PC-9 (cell line): ENCODE data around the gene UBASH3A. TPM values are rescaled to one million over a fixed set of nuclear protein-coding genes. Genes with fewer than 3 reads are reported as not detected.

Source experiments
- BruUV-seq: library from RNA; stranded (reverse); fragments of 400-500 nt; replicated peaks from 2 replicates; lab custom pipeline; 2021; lab: Mats Ljungman, UMichigan
- CTCF ChIA-PET: fragments of 300-600 bp; sonication (Branson Sonifier 250); formaldehyde crosslinking; loops from one replicate; lab custom pipeline; 2022; ENCODE audit warnings: antibody characterized with exemption; lab: Charles Lee
- POLR2A ChIA-PET: fragments of 300-600 bp; sonication (Branson Sonifier 250); formaldehyde crosslinking; loops from one replicate; lab custom pipeline; 2022; ENCODE audit warnings: antibody characterized with exemption; ENCODE audit not compliant: unreplicated experiment; lab: Charles Lee
- DNase-seq, 2 experiments: peaks; one replicate each; pipeline versions ENCODE4 v3.0.0 to v3.0.0-alpha.2; 2015 to 2022; ENCODE audit warnings: mixed read lengths in 1 of 2
- H2AFZ ChIP-seq: fragments of 200-600 bp; sonication (generic); 2 replicates; pipeline ENCODE4 v1.8.1; 2017; ENCODE audit warnings: antibody characterized with exemption
- H3F3A ChIP-seq: fragments of 200-600 bp; sonication (generic); 2 replicates; pipeline ENCODE4 v1.8.1; 2017; ENCODE audit warnings: antibody characterized with exemption, mild to moderate bottlenecking, low read depth; ENCODE audit not compliant: insufficient read depth
- H3K27ac ChIP-seq: fragments of 200-600 bp; sonication (generic); 2 replicates; pipeline ENCODE4 v1.6.1; 2016; ENCODE audit warnings: mixed run types
- H3K27me3 ChIP-seq: fragments of 200-600 bp; sonication (generic); 2 replicates; pipeline ENCODE4 v1.6.1; 2016; ENCODE audit warnings: low read depth, mixed run types; ENCODE audit not compliant: insufficient read depth
- H3K36me3 ChIP-seq: fragments of 200-600 bp; sonication (generic); 2 replicates; pipeline ENCODE4 v1.6.1; 2016; ENCODE audit warnings: low read depth, mixed run types
- H3K4me1 ChIP-seq: fragments of 200-600 bp; sonication (generic); replicated peaks from 2 replicates; pipeline ENCODE4 v1.6.1; 2016; ENCODE audit warnings: mixed run types; ENCODE audit not compliant: insufficient read depth
- H3K4me2 ChIP-seq: fragments of 200-600 bp; sonication (generic); 2 replicates; pipeline ENCODE4 v1.6.1; 2017; ENCODE audit warnings: mixed run types
- H3K4me3 ChIP-seq: fragments of 200-600 bp; sonication (generic); 2 replicates; pipeline ENCODE4 v1.6.1; 2016; ENCODE audit warnings: mixed run types
- H3K79me2 ChIP-seq: fragments of 200-600 bp; sonication (generic); 2 replicates; pipeline ENCODE4 v1.6.1; 2017; ENCODE audit warnings: low read depth, mixed run types
- H3K9me2 ChIP-seq: fragments of 200-600 bp; sonication (generic); 2 replicates; pipeline ENCODE4 v1.8.1; 2017; ENCODE audit warnings: mild to moderate bottlenecking; ENCODE audit not compliant: insufficient read depth
- H3K9me3 ChIP-seq: fragments of 200-600 bp; sonication (generic); 2 replicates; pipeline ENCODE4 v1.8.1; 2016; ENCODE audit warnings: low read depth; ENCODE audit not compliant: insufficient read depth
- H4K20me1 ChIP-seq: fragments of 200-600 bp; sonication (generic); 2 replicates; pipeline ENCODE4 v1.8.1; 2017; ENCODE audit not compliant: insufficient read depth
- EZH2 ChIP-seq: fragments of 200-600 bp; sonication (generic); IDR thresholded peaks from 2 replicates; pipeline ENCODE4 v1.8.0; 2017; ENCODE audit warnings: antibody characterized with exemption, low read depth
- intact Hi-C: fragments of 100-400 bp; cut with micrococcal nuclease; formaldehyde crosslinking; loops from one replicate; pipeline ENCODE4 v1.10.0; 2022; ENCODE audit not compliant: unreplicated experiment
- total RNA-seq: library from RNA; stranded (reverse); gene quantifications from 2 replicates; pipeline ENCODE4 v1.2.3, GENCODE V29; 2021
- TF ChIP-seq, protein P1 (sequence below): fragments of 200-600 bp; sonication (generic); conservative IDR thresholded peaks from 2 replicates; pipeline ENCODE4 v1.6.1; 2017; ENCODE audit warnings: mixed run types, antibody characterized with exemption, mild to moderate bottlenecking, moderate library complexity

Gene UBASH3A
- total RNA-seq, 1 experiment from 2014 or later: not detected

- no TSS peak for BruUV-seq
- CTCF ChIA-PET: interaction anchor here (0.7 kb wide), 1 partner anchor 177 kb away, joined by 4 read pairs; no protein-coding TSS in a partner anchor
- intact Hi-C loops: no loop called here
These were observed 40.4 kb downstream of the UBASH3A start for GRCh38 chr21:42443876-42444744.

GRCh38 chr21:42444745-42445059 lies 41.0 kb downstream of the UBASH3A start:
- H3K9me2 ChIP-seq: no peaks in the 10 kb centered on the region
- CTCF ChIA-PET: no interaction called here

More at GRCh38 chr21:42443876-42444744, 40.4 kb downstream of the UBASH3A start:
- H3K79me2 ChIP-seq: no peaks in the 10 kb centered on the region
- TF ChIP-seq, protein P1, sequence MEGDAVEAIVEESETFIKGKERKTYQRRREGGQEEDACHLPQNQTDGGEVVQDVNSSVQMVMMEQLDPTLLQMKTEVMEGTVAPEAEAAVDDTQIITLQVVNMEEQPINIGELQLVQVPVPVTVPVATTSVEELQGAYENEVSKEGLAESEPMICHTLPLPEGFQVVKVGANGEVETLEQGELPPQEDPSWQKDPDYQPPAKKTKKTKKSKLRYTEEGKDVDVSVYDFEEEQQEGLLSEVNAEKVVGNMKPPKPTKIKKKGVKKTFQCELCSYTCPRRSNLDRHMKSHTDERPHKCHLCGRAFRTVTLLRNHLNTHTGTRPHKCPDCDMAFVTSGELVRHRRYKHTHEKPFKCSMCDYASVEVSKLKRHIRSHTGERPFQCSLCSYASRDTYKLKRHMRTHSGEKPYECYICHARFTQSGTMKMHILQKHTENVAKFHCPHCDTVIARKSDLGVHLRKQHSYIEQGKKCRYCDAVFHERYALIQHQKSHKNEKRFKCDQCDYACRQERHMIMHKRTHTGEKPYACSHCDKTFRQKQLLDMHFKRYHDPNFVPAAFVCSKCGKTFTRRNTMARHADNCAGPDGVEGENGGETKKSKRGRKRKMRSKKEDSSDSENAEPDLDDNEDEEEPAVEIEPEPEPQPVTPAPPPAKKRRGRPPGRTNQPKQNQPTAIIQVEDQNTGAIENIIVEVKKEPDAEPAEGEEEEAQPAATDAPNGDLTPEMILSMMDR: no peak
- no peak for TF ChIP-seq EZH2
- no peak overlapping the region for H3K4me3 ChIP-seq
- no peaks in the 10 kb centered on the region for H3K9me3 ChIP-seq
- DNase-seq: no peak
- 0 out of 2 replicates have a peak, but pooled peaks cover 3% of the 10 kb centered on the region for H3K27me3 ChIP-seq
- no peaks in the 10 kb centered on the region for H3F3A ChIP-seq
- no peaks in the 10 kb centered on the region for H3K9me2 ChIP-seq
- H2AFZ ChIP-seq: no peak overlapping the region
- no peaks in the 10 kb centered on the region for H3K36me3 ChIP-seq
- H3K4me1 ChIP-seq: no peaks in the 10 kb centered on the region
- H4K20me1 ChIP-seq: no peaks in the 10 kb centered on the region
- no peak overlapping the region for H3K27ac ChIP-seq
- POLR2A ChIA-PET: no interaction called here
- H3K4me2 ChIP-seq: no peak overlapping the region

DNA sequence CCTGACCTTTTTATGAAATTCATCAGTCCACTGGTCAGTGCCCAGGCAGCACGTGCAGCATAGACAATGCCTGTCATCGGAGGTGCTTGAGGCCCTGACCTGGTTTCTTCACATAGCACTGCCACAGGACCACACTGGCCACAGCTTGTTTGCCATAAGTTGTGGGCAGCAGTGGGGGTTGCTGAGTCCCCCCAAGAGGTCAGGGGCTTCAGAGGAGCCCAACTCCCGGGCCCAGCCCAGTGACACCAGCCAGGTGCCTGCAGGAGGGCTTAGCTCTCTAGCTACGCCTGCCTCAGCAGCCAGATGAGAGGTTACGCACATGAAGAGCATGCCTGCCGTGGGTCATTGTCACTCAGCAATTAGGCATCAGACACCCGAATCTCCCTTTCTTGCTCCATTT lies 41.6 kb downstream of the UBASH3A start:
- no peaks in the 10 kb centered on the region for H3K79me2 ChIP-seq
- no peak for DNase-seq
- no peaks in the 10 kb centered on the region for H3K36me3 ChIP-seq
- H4K20me1 ChIP-seq: no peaks in the 10 kb centered on the region
- H3K4me1 ChIP-seq: no peaks in the 10 kb centered on the region
- H3K9me2 ChIP-seq: no peaks in the 10 kb centered on the region
- TF ChIP-seq EZH2: no peak
- TF ChIP-seq, protein P1: no peak
- H3K9me3 ChIP-seq: no peaks in the 10 kb centered on the region
- H3K27me3 ChIP-seq: 0 out of 2 replicates have a peak, but pooled peaks cover 3% of the 10 kb centered on the region
- H3K4me2 ChIP-seq: no peak overlapping the region
- POLR2A ChIA-PET: no interaction called here
- BruUV-seq: no TSS peak
- CTCF ChIA-PET: no interaction called here
- H2AFZ ChIP-seq: no peak overlapping the region
- H3K4me3 ChIP-seq: no peak overlapping the region
- intact Hi-C loops: no loop called here
- no peaks in the 10 kb centered on the region; the same call in 1 of the 2 replicates for H3F3A ChIP-seq
- no peak overlapping the region for H3K27ac ChIP-seq

More at GRCh38 chr21:42444745-42445059, 41.0 kb downstream of the UBASH3A start:
- H3K27me3 ChIP-seq: 0 out of 2 replicates have a peak, but pooled peaks cover 3% of the 10 kb centered on the region
- H2AFZ ChIP-seq: no peak overlapping the region
- no peaks in the 10 kb centered on the region for H3K36me3 ChIP-seq
- H3K79me2 ChIP-seq: no peaks in the 10 kb centered on the region
- intact Hi-C loops: no loop called here
- no peaks in the 10 kb centered on the region for H4K20me1 ChIP-seq
- no peaks in the 10 kb centered on the region for H3K9me3 ChIP-seq
- H3K4me1 ChIP-seq: no peaks in the 10 kb centered on the region
- H3K4me2 ChIP-seq: no peak overlapping the region
- no peak overlapping the region for H3K4me3 ChIP-seq
- DNase-seq: no peak
- POLR2A ChIA-PET: no interaction called here
- TF ChIP-seq, protein P1: no peak
- no peak for TF ChIP-seq EZH2
- H3F3A ChIP-seq: no peaks in the 10 kb centered on the region; the same call in 1 of the 2 replicates
- H3K27ac ChIP-seq: no peak overlapping the region
- BruUV-seq: no TSS peak
